Glutamatergic neuron (in vitro differentiated cells): Measurements from ENCODE around the gene CHN1. TPM values are rescaled to one million over a fixed set of nuclear protein-coding genes. Genes with fewer than 3 reads are reported as not detected.

Experiments
- DNase-seq: peaks from one replicate; pipeline ENCODE4 v3.0.0; 2022
- H3K27ac Mint-ChIP-seq: one replicate; pipeline ENCODE4 v1.8.0; 2020; ENCODE audit warnings: mild to moderate bottlenecking, mixed read lengths, inconsistent platforms; ENCODE audit not compliant: unreplicated experiment
- H3K27me3 Mint-ChIP-seq: one replicate; pipeline ENCODE4 v1.8.0; 2020; ENCODE audit warnings: mild to moderate bottlenecking, moderate library complexity, mixed read lengths, inconsistent platforms; ENCODE audit not compliant: unreplicated experiment
- H3K36me3 Mint-ChIP-seq: one replicate; pipeline ENCODE4 v1.8.0; 2020; ENCODE audit warnings: mild to moderate bottlenecking, mixed read lengths, inconsistent platforms; ENCODE audit not compliant: unreplicated experiment
- H3K4me1 Mint-ChIP-seq: one replicate; pipeline ENCODE4 v1.8.0; 2020; ENCODE audit warnings: mild to moderate bottlenecking, low read depth, mixed read lengths, inconsistent platforms; ENCODE audit not compliant: unreplicated experiment
- H3K4me3 Mint-ChIP-seq: one replicate; pipeline ENCODE4 v1.8.0; 2020; ENCODE audit warnings: mild to moderate bottlenecking, mixed read lengths, inconsistent platforms; ENCODE audit not compliant: unreplicated experiment
- H3K9me3 Mint-ChIP-seq: one replicate; pipeline ENCODE4 v1.8.0; 2020; ENCODE audit warnings: mild to moderate bottlenecking, moderate library complexity, mixed read lengths, inconsistent platforms; ENCODE audit not compliant: unreplicated experiment
- CTCF ChIP-seq: fragments of 200-600 bp; sonication (generic); IDR thresholded peaks from one replicate; pipeline ENCODE4 v1.5.0; 2021; ENCODE audit not compliant: partially characterized antibody, unreplicated experiment
- total RNA-seq: library from RNA; stranded (reverse); fragmentation: NEBNext Ultra II Directional; extraction: Animal tissue kit (Norgen Biotek cat#: 25700); gene quantifications from one replicate; pipeline ENCODE4 v1.2.1, GENCODE V29; 2021; ENCODE audit not compliant: unreplicated experiment

CHN1 gene
- total RNA-seq, 1 donor from 2014 or later: 212 TPM

- peaks cover 5% of the 10 kb centered on the region for H3K27me3 Mint-ChIP-seq
- H3K36me3 Mint-ChIP-seq: no peaks in the 10 kb centered on the region
- peak overlapping the region; percentile 56 for H3K4me3 Mint-ChIP-seq
- DNase-seq: no peak
- peaks cover 11% of the 10 kb centered on the region for H3K9me3 Mint-ChIP-seq
- no peak for TF ChIP-seq CTCF
- H3K27ac Mint-ChIP-seq: peak overlapping the region; percentile 56
- H3K4me1 Mint-ChIP-seq: peaks cover 55% of the 10 kb centered on the region
These were observed 177.5 kb downstream of the CHN1 start for GRCh38 chr2:174827371-174828369.

GRCh38 chr2:174826051-174826450, 179.1 kb downstream of the CHN1 start:
- no peak for TF ChIP-seq CTCF
- H3K9me3 Mint-ChIP-seq: peaks cover 11% of the 10 kb centered on the region
- H3K27ac Mint-ChIP-seq: peak overlapping the region; percentile 10
- no peaks in the 10 kb centered on the region for H3K36me3 Mint-ChIP-seq
- H3K27me3 Mint-ChIP-seq: peaks cover 8% of the 10 kb centered on the region
- peak overlapping the region; percentile 26 for H3K4me3 Mint-ChIP-seq
- no peak for DNase-seq
- H3K4me1 Mint-ChIP-seq: peaks cover 57% of the 10 kb centered on the region

- peaks cover 4% of the 10 kb centered on the region for H3K36me3 Mint-ChIP-seq
- H3K27ac Mint-ChIP-seq: peak overlapping the region; percentile 9
- no peak for TF ChIP-seq CTCF
- H3K27me3 Mint-ChIP-seq: peaks cover 4% of the 10 kb centered on the region
- peaks cover 45% of the 10 kb centered on the region for H3K4me1 Mint-ChIP-seq
- H3K9me3 Mint-ChIP-seq: peaks cover 2% of the 10 kb centered on the region
- peak overlapping the region; percentile 0 for H3K4me3 Mint-ChIP-seq
- DNase-seq: no peak
These were observed 181.1 kb downstream of the CHN1 start for GRCh38 chr2:174824068-174824467.

GRCh38 chr2:174821628-174822027, 183.6 kb downstream of the CHN1 start:
- Mint-ChIP-seq H3K4me1 (peaks cover 25% of the 10 kb centered on the region), H3K4me3 (no peak overlapping the region), H3K9me3 (peaks cover 2% of the 10 kb centered on the region), H3K27ac (peak overlapping the region; percentile 1), H3K27me3 (peaks cover 4% of the 10 kb centered on the region), H3K36me3 (peaks cover 4% of the 10 kb centered on the region)
- no peak for TF ChIP-seq CTCF
- no peak for DNase-seq

GRCh38 chr2:174820361-174820760, 184.8 kb downstream of the CHN1 start:
- Mint-ChIP-seq H3K36me3 (peaks cover 4% of the 10 kb centered on the region), H3K4me3 (no peak overlapping the region), H3K27ac (no peak overlapping the region), H3K9me3 (peaks cover 4% of the 10 kb centered on the region), H3K4me1 (peaks cover 18% of the 10 kb centered on the region), H3K27me3 (peaks cover 7% of the 10 kb centered on the region)
- no peak for TF ChIP-seq CTCF
- DNase-seq: no peak
